Liver (tissue), 3 donors: ENCODE measurements around the gene RNPEPL1.

Source experiments
- EGR1 ChIP-seq, 2 donors: IDR thresholded peaks; 2 replicates each; pipeline ENCODE4 v1.6.1; 2016 to 2018; ENCODE audit warnings: antibody characterized with exemption in 2 of 2, low read depth in 2 of 2
- GABPA ChIP-seq, 2 donors: IDR thresholded peaks in 1 of 2; conservative IDR thresholded peaks in 1 of 2; 2 replicates each; pipeline ENCODE4 v1.6.1; 2016; ENCODE audit warnings: antibody characterized with exemption in 2 of 2, mild to moderate bottlenecking in 1 of 2, moderate library complexity in 1 of 2
- JUND ChIP-seq, 2 donors: IDR thresholded peaks; 2 replicates each; pipeline ENCODE4 v1.6.1; 2016; ENCODE audit warnings: antibody characterized with exemption in 2 of 2
- NR2F2 ChIP-seq: IDR thresholded peaks from 2 replicates; pipeline ENCODE4 v1.6.1; 2016; ENCODE audit warnings: antibody characterized with exemption
- RAD21 ChIP-seq, 2 donors: IDR thresholded peaks; 2 replicates each; pipeline ENCODE4 v1.6.1; 2016; ENCODE audit warnings: antibody characterized with exemption in 2 of 2, mild to moderate bottlenecking in 2 of 2
- REST ChIP-seq: IDR thresholded peaks from 2 replicates; pipeline ENCODE4 v1.6.1; 2016; ENCODE audit warnings: antibody characterized with exemption, mild to moderate bottlenecking
- RXRA ChIP-seq, 2 donors: IDR thresholded peaks; 2 replicates each; pipeline ENCODE4 v1.6.1; 2017 to 2018; ENCODE audit warnings: antibody characterized with exemption in 2 of 2, mild to moderate bottlenecking in 1 of 2
- SP1 ChIP-seq: IDR thresholded peaks from 2 replicates; pipeline ENCODE4 v1.6.1; 2018; ENCODE audit warnings: antibody characterized with exemption, mild to moderate bottlenecking
- TAF1 ChIP-seq: conservative IDR thresholded peaks from 2 replicates; pipeline ENCODE4 v1.6.1; 2016; ENCODE audit warnings: antibody characterized with exemption, mild to moderate bottlenecking
- YY1 ChIP-seq: IDR thresholded peaks from 2 replicates; pipeline ENCODE4 v1.6.1; 2016; ENCODE audit warnings: antibody characterized with exemption, mild to moderate bottlenecking
- TF ChIP-seq, protein P1 (sequence below): IDR thresholded peaks from 2 replicates; pipeline ENCODE4 v1.6.1; 2016; ENCODE audit warnings: antibody characterized with exemption
- TF ChIP-seq, protein P2 (sequence below): fragments of 150-350 bp; IDR thresholded peaks from 2 replicates; pipeline ENCODE4 v1.5.1; 2017; ENCODE audit warnings: improper control_type of control experiment, low read depth, low read length; ENCODE audit not compliant: missing input control
- TF ChIP-seq, protein P3 (sequence below): IDR thresholded peaks from 2 replicates; pipeline ENCODE4 v1.6.1; 2016; ENCODE audit warnings: antibody characterized with exemption
- TF ChIP-seq, protein P4 (sequence below): IDR thresholded peaks from 2 replicates; pipeline ENCODE4 v1.6.1; 2016; ENCODE audit warnings: antibody characterized with exemption
- donor health status: healthy.
- donor health status: healthy.

- TF ChIP-seq, protein P1, sequence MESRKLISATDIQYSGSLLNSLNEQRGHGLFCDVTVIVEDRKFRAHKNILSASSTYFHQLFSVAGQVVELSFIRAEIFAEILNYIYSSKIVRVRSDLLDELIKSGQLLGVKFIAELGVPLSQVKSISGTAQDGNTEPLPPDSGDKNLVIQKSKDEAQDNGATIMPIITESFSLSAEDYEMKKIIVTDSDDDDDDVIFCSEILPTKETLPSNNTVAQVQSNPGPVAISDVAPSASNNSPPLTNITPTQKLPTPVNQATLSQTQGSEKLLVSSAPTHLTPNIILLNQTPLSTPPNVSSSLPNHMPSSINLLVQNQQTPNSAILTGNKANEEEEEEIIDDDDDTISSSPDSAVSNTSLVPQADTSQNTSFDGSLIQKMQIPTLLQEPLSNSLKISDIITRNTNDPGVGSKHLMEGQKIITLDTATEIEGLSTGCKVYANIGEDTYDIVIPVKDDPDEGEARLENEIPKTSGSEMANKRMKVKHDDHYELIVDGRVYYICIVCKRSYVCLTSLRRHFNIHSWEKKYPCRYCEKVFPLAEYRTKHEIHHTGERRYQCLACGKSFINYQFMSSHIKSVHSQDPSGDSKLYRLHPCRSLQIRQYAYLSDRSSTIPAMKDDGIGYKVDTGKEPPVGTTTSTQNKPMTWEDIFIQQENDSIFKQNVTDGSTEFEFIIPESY = no peak
- TF ChIP-seq, protein P2, sequence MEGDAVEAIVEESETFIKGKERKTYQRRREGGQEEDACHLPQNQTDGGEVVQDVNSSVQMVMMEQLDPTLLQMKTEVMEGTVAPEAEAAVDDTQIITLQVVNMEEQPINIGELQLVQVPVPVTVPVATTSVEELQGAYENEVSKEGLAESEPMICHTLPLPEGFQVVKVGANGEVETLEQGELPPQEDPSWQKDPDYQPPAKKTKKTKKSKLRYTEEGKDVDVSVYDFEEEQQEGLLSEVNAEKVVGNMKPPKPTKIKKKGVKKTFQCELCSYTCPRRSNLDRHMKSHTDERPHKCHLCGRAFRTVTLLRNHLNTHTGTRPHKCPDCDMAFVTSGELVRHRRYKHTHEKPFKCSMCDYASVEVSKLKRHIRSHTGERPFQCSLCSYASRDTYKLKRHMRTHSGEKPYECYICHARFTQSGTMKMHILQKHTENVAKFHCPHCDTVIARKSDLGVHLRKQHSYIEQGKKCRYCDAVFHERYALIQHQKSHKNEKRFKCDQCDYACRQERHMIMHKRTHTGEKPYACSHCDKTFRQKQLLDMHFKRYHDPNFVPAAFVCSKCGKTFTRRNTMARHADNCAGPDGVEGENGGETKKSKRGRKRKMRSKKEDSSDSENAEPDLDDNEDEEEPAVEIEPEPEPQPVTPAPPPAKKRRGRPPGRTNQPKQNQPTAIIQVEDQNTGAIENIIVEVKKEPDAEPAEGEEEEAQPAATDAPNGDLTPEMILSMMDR = no peak
- TF ChIP-seq REST (no peak), TAF1 (no peak), YY1 (no peak), JUND (IDR thresholded peaks at IDR 0.05) (no peak), RAD21 (IDR thresholded peaks at IDR 0.05) (no peak), RXRA (IDR thresholded peaks at IDR 0.05) (no peak), SP1 (no peak), GABPA (IDR thresholded peaks at IDR 0.05 in 1 of 2, conservative IDR thresholded peaks at IDR 0.05 in 1 of 2) (no peak), NR2F2 (no peak), EGR1 (IDR thresholded peaks at IDR 0.05; ENCODE audit: low read depth in 2 of 2) (no peak)
- TF ChIP-seq, protein P3, sequence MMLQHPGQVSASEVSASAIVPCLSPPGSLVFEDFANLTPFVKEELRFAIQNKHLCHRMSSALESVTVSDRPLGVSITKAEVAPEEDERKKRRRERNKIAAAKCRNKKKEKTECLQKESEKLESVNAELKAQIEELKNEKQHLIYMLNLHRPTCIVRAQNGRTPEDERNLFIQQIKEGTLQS = no peak
- TF ChIP-seq, protein P4, sequence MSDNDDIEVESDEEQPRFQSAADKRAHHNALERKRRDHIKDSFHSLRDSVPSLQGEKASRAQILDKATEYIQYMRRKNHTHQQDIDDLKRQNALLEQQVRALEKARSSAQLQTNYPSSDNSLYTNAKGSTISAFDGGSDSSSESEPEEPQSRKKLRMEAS = no peak
These were observed 17.5 kb downstream of the RNPEPL1 start for GRCh38 chr2:240585681-240586197.
